Measurements from ENCODE around the gene MVB12A. TPM values are rescaled to one million over a fixed set of nuclear protein-coding genes. Genes with fewer than 3 reads are reported as not detected.

MVB12A gene
- total RNA-seq, 2 donors from 2014 or later: 25.3 to 103 TPM

GRCh38 chr19:17445526-17446165 is 25.8 kb downstream of the MVB12A start:
- peaks cover 0 to 6% of the 10 kb centered on the region in 2 donors for H3K4me1 ChIP-seq (ENCODE audit: control insufficient read depth in 1 of 2, low read depth in 2 of 2)
- no peak for TF ChIP-seq CTCF (IDR thresholded peaks at IDR 0.05)
- no peak overlapping the region for H3K27ac ChIP-seq
- no peaks in the 10 kb centered on the region for H3K9me3 ChIP-seq
- DNase-seq (ENCODE audit: low spot score) (no peak), ATAC-seq (ENCODE audit: insufficient number of reproducible peaks, low FRiP score, low read depth) (no peak)
- H3K4me3 ChIP-seq: no peak overlapping the region
- H3K27me3 ChIP-seq (replicated peaks; ENCODE audit: insufficient read depth): no peaks in the 10 kb centered on the region
- H3K36me3 ChIP-seq: no peaks in the 10 kb centered on the region

DNA sequence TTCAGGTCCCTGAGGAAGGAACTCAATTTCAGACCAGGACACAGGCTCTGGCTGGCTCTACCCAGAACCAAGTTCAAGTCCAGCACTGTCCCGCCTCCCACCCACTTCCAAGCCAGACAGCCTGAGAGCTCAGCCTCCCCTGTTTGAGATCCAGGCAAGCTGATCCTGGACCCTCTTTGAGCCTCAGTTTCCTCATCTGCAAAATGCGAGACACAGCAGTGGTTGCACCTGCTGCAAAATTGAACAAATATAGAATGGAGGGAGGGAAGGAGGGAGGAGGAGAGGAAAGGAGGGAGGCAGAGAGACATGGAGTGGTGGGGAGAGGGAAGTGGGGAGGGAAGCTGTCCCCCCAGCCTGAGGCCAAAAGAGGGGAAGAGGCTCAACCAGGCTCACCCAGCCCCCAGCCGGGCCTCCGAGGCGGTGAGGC is 27.9 kb downstream of the MVB12A start:
- peak overlapping the region; percentile 70 for H3K4me3 ChIP-seq

GRCh38 chr19:17448131-17448967 is 28.5 kb downstream of the MVB12A start, which contains the start of gene TMEM221:
Gene TMEM221 (minus strand): TSS chr19:17448668. CDS start chr19:17448462, 206 bp downstream.
- no peak for ATAC-seq (ENCODE audit: insufficient number of reproducible peaks, low FRiP score, low read depth)
- Histone ChIP-seq H3K4me1 (ENCODE audit: control insufficient read depth in 1 of 2, low read depth in 2 of 2) (peaks cover 0 to 6% of the 10 kb centered on the region in 2 donors), H3K4me3 (peak within 1 kb of the TSS; percentile 70), H3K36me3 (no peaks in the 10 kb centered on the region), H3K9me3 (no peaks in the 10 kb centered on the region), H3K27ac (no peak within 1 kb of the TSS), H3K27me3 (replicated peaks; ENCODE audit: insufficient read depth) (peaks cover under 1% of the 10 kb centered on the region)
- TF ChIP-seq CTCF (IDR thresholded peaks at IDR 0.05): peak; percentile 42
- no peak for DNase-seq (ENCODE audit: low spot score)

More for the DNA sequence above, 27.9 kb downstream of the MVB12A start:
- no peak for TF ChIP-seq CTCF (IDR thresholded peaks at IDR 0.05)
- no peak overlapping the region for H3K27ac ChIP-seq
- H3K36me3 ChIP-seq: no peaks in the 10 kb centered on the region
- no peaks in the 10 kb centered on the region for H3K9me3 ChIP-seq
- H3K27me3 ChIP-seq (replicated peaks; ENCODE audit: insufficient read depth): no peaks in the 10 kb centered on the region
- no peak for DNase-seq (ENCODE audit: low spot score)
- ATAC-seq (ENCODE audit: insufficient number of reproducible peaks, low FRiP score, low read depth): no peak
- H3K4me1 ChIP-seq (ENCODE audit: control insufficient read depth in 1 of 2, low read depth in 2 of 2): peaks cover 0 to 6% of the 10 kb centered on the region in 2 donors

GRCh38 chr19:17450264-17451075 is 30.6 kb downstream of the MVB12A start:
- Histone ChIP-seq H3K4me3 (no peak overlapping the region), H3K36me3 (no peaks in the 10 kb centered on the region), H3K27me3 (replicated peaks; ENCODE audit: insufficient read depth) (peaks cover 15% of the 10 kb centered on the region), H3K9me3 (no peaks in the 10 kb centered on the region), H3K4me1 (ENCODE audit: control insufficient read depth in 1 of 2, low read depth in 2 of 2) (peaks cover 0 to 6% of the 10 kb centered on the region in 2 donors), H3K27ac (no peak overlapping the region)
- TF ChIP-seq CTCF (IDR thresholded peaks at IDR 0.05): no peak
- DNase-seq (ENCODE audit: low spot score) (no peak), ATAC-seq (ENCODE audit: insufficient number of reproducible peaks, low FRiP score, low read depth) (no peak)

All from thoracic aorta (tissue), 2 donors.